GM23338 (cell line): Measurements from ENCODE around the gene KNTC1. TPM values are rescaled to one million over a fixed set of nuclear protein-coding genes. Genes with fewer than 3 reads are reported as not detected.

Source experiments
- ATAC-seq: fragments of 200-7000 bp; cut with Tn5 transposase; 3 replicates; pipeline ENCODE4 v1.9.1; 2020
- DNase-seq: peaks from one replicate; pipeline ENCODE4 v3.0.0-alpha.2; 2015; ENCODE audit warnings: low spot score
- H2AFZ ChIP-seq: fragments of 200-600 bp; sonication (generic); 2 replicates; pipeline ENCODE4 v1.8.0; 2016; ENCODE audit warnings: antibody characterized with exemption, mild to moderate bottlenecking, moderate library complexity
- H3F3A ChIP-seq: fragments of 200-600 bp; sonication (generic); replicated peaks from 2 replicates; pipeline ENCODE4 v1.8.0; 2017; ENCODE audit warnings: antibody characterized with exemption, mixed run types, low read depth
- H3K27ac ChIP-seq: fragments of 200-600 bp; sonication (generic); 2 replicates; pipeline ENCODE4 v1.6.1; 2016; ENCODE audit warnings: low read depth
- H3K27me3 ChIP-seq: fragments of 200-600 bp; sonication (generic); 2 replicates; pipeline ENCODE4 v1.8.0; 2016; ENCODE audit warnings: mild to moderate bottlenecking, mixed run types, moderate library complexity; ENCODE audit not compliant: insufficient read depth
- H3K36me3 ChIP-seq: fragments of 200-600 bp; sonication (generic); 2 replicates; pipeline ENCODE4 v1.8.0; 2016; ENCODE audit warnings: mild to moderate bottlenecking; ENCODE audit not compliant: insufficient read depth
- H3K4me1 ChIP-seq: fragments of 200-600 bp; sonication (generic); 2 replicates; pipeline ENCODE4 v1.8.0; 2016; ENCODE audit warnings: mild to moderate bottlenecking, moderate library complexity; ENCODE audit not compliant: insufficient read depth
- H3K4me2 ChIP-seq: fragments of 200-600 bp; sonication (generic); 2 replicates; pipeline ENCODE4 v1.7.1; 2017; ENCODE audit warnings: mixed run types
- H3K4me3 ChIP-seq: fragments of 200-600 bp; sonication (generic); 2 replicates; pipeline ENCODE4 v1.6.1; 2016; ENCODE audit warnings: mixed run types
- H3K79me2 ChIP-seq: fragments of 200-600 bp; sonication (generic); replicated peaks from 2 replicates; pipeline ENCODE4 v1.8.0; 2017; ENCODE audit warnings: mild to moderate bottlenecking; ENCODE audit not compliant: insufficient read depth
- H3K9me2 ChIP-seq: fragments of 200-600 bp; sonication (generic); 2 replicates; pipeline ENCODE4 v1.8.0; 2017; ENCODE audit not compliant: insufficient read depth
- H4K20me1 ChIP-seq: fragments of 200-600 bp; sonication (generic); replicated peaks from 2 replicates; pipeline ENCODE4 v1.8.0; 2017; ENCODE audit warnings: mild to moderate bottlenecking; ENCODE audit not compliant: insufficient read depth
- H3K27ac Mint-ChIP-seq: 2 replicates; pipeline ENCODE4 v1.8.0; 2020; ENCODE audit warnings: inconsistent platforms, mild to moderate bottlenecking, moderate library complexity, mixed read lengths
- H3K27me3 Mint-ChIP-seq: 3 replicates; pipeline ENCODE4 v1.8.0; 2022; ENCODE audit warnings: low read depth, mild to moderate bottlenecking, moderate library complexity, mixed read lengths, inconsistent platforms; ENCODE audit not compliant: insufficient read depth, poor library complexity
- H3K36me3 Mint-ChIP-seq: 3 replicates; pipeline ENCODE4 v1.8.0; 2021; ENCODE audit warnings: low read depth, mild to moderate bottlenecking, inconsistent platforms, moderate library complexity, mixed read lengths
- H3K4me1 Mint-ChIP-seq: 3 replicates; pipeline ENCODE4 v1.8.0; 2020; ENCODE audit warnings: mild to moderate bottlenecking, inconsistent platforms, mixed read lengths
- H3K4me3 Mint-ChIP-seq: 3 replicates; pipeline ENCODE4 v1.8.0; 2021; ENCODE audit warnings: moderate library complexity, mild to moderate bottlenecking, inconsistent platforms, mixed read lengths
- H3K9me3 Mint-ChIP-seq: 3 replicates; pipeline ENCODE4 v1.8.0; 2020; ENCODE audit warnings: moderate library complexity, mild to moderate bottlenecking, inconsistent platforms, mixed read lengths
- CREB1 ChIP-seq: fragments of 250-450 bp; sonication (Bioruptor Pico); IDR thresholded peaks from 2 replicates; pipeline ENCODE4 v1.5.0; 2020; ENCODE audit warnings: low read depth, mild to moderate bottlenecking, moderate library complexity
- EZH2 ChIP-seq: fragments of 200-600 bp; sonication (generic); IDR thresholded peaks from one replicate; pipeline ENCODE4 v1.8.0; 2017; ENCODE audit warnings: antibody characterized with exemption, mild to moderate bottlenecking, low read depth; ENCODE audit not compliant: unreplicated experiment
- EZH2phosphoT487 ChIP-seq: fragments of 200-600 bp; sonication (generic); IDR thresholded peaks from one replicate; pipeline ENCODE4 v1.8.1; 2018; ENCODE audit warnings: antibody characterized with exemption; ENCODE audit not compliant: unreplicated experiment
- NANOG ChIP-seq: IDR thresholded peaks from 2 replicates; pipeline ENCODE4 v1.6.1; 2016; ENCODE audit warnings: antibody characterized with exemption, borderline replicate concordance
- POLR2AphosphoS5 ChIP-seq: IDR thresholded peaks from 2 replicates; pipeline ENCODE4 v1.6.1; 2016; ENCODE audit warnings: antibody characterized with exemption, low read depth
- STAT1 ChIP-seq: IDR thresholded peaks from one replicate; pipeline ENCODE4 v1.6.1; 2016; ENCODE audit warnings: antibody characterized with exemption; ENCODE audit not compliant: unreplicated experiment
- ZNF114 ChIP-seq: fragments of 250-450 bp; sonication (Bioruptor Pico); IDR thresholded peaks from 2 replicates; pipeline ENCODE4 v1.5.0; 2020; ENCODE audit warnings: mild to moderate bottlenecking, moderate library complexity
- ZNF331 ChIP-seq: fragments of 250-450 bp; sonication (Bioruptor Pico); IDR thresholded peaks from 2 replicates; pipeline ENCODE4 v1.5.0; 2020; ENCODE audit warnings: low read depth, mild to moderate bottlenecking, moderate library complexity
- polyA plus RNA-seq: library from polyadenylated mRNA; unstranded; fragments of >200 nt; fragmentation: Nextera tagmentation; extraction: Ambion mirVana; gene quantifications from 2 replicates; pipeline ENCODE4 v1.2.1, GENCODE V29; 2016
- total RNA-seq: library from RNA; depleted of rRNA; stranded (reverse); fragments of >200 nt; shearing (Covaris generic); gene quantifications from 2 replicates; pipeline ENCODE4 v1.2.3, GENCODE V29; 2014
- TF ChIP-seq, protein P1 (sequence below), 2 experiments: fragments of 200-600 bp in 1 of 2; sonication (generic) in 1 of 2; conservative IDR thresholded peaks; 2 replicates each; pipeline versions ENCODE4 v1.5.1 to v1.6.1; 2016 to 2017; ENCODE audit warnings: antibody characterized with exemption in 2 of 2, low read depth in 2 of 2, mild to moderate bottlenecking in 2 of 2, moderate library complexity in 1 of 2
- TF ChIP-seq, protein P2 (sequence below): IDR thresholded peaks from one replicate; pipeline ENCODE4 v1.6.1; 2018; ENCODE audit warnings: antibody characterized with exemption; ENCODE audit not compliant: unreplicated experiment
- TF ChIP-seq, protein P3 (sequence below): fragments of 250-450 bp; sonication (Bioruptor Pico); IDR thresholded peaks from 2 replicates; pipeline ENCODE4 v1.5.0; 2020; ENCODE audit warnings: mild to moderate bottlenecking, moderate library complexity
- TF ChIP-seq, protein P4 (sequence below): IDR thresholded peaks from 2 replicates; pipeline ENCODE4 v1.6.1; 2016; ENCODE audit warnings: antibody characterized with exemption

The KNTC1 gene
- total and polyA plus RNA-seq, 2 experiments from 2014 or later, result 55.2 to 98.0 TPM

DNA sequence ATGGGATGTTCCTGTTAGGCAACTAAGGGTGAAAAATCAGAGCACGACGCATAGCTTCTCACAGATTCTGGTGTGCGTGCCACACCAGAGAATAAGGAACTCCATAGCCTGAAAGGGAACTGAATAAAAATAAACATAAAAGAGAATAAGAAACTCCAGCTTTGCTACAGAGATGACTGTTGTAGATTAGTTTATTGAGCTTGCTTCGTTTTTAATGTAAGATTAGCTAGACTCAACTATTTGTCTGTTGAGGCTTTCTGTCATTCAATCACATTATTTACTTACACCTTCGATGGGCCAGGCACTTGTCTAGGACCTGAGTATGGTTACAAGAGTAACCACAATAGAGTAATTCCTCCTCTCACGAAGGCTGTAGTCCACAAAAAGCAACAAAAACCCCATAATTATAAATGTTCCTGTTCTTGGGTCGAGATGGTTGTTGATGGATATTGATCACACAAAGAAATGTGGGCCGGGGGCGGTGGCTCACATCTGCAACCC is 25.5 kb upstream of the KNTC1 start:
- Histone ChIP-seq H2AFZ (no peak overlapping the region), H3K4me3 (peak overlapping the region; percentile 78; the same call in 1 of the 2 replicates), H3K79me2 (peaks cover 35% of the 10 kb centered on the region), H3K36me3 (peaks cover 34% of the 10 kb centered on the region), H3F3A (peaks cover 33% of the 10 kb centered on the region), H3K27ac (peak overlapping the region; percentile 85), H3K27me3 (no peaks in the 10 kb centered on the region), H3K4me2 (peak overlapping the region; percentile 48), H3K9me2 (no peaks in the 10 kb centered on the region), H4K20me1 (no peaks in the 10 kb centered on the region; the same call in none of the 2 replicates), H3K4me1 (peaks cover 5% of the 10 kb centered on the region)
- no peak for ATAC-seq
- TF ChIP-seq EZH2 (no peak), CREB1 (CRISPR knock-in tag) (no peak), POLR2AphosphoS5 (no peak), ZNF114 (CRISPR knock-in tag) (no peak), STAT1 (no peak), ZNF331 (CRISPR knock-in tag) (no peak), EZH2phosphoT487 (no peak), NANOG (no peak)
- TF ChIP-seq, protein P1, sequence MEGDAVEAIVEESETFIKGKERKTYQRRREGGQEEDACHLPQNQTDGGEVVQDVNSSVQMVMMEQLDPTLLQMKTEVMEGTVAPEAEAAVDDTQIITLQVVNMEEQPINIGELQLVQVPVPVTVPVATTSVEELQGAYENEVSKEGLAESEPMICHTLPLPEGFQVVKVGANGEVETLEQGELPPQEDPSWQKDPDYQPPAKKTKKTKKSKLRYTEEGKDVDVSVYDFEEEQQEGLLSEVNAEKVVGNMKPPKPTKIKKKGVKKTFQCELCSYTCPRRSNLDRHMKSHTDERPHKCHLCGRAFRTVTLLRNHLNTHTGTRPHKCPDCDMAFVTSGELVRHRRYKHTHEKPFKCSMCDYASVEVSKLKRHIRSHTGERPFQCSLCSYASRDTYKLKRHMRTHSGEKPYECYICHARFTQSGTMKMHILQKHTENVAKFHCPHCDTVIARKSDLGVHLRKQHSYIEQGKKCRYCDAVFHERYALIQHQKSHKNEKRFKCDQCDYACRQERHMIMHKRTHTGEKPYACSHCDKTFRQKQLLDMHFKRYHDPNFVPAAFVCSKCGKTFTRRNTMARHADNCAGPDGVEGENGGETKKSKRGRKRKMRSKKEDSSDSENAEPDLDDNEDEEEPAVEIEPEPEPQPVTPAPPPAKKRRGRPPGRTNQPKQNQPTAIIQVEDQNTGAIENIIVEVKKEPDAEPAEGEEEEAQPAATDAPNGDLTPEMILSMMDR (conservative IDR thresholded peaks at IDR 0.05; ENCODE audit: low read depth in 2 of 2), result no peak
- TF ChIP-seq, protein P2, sequence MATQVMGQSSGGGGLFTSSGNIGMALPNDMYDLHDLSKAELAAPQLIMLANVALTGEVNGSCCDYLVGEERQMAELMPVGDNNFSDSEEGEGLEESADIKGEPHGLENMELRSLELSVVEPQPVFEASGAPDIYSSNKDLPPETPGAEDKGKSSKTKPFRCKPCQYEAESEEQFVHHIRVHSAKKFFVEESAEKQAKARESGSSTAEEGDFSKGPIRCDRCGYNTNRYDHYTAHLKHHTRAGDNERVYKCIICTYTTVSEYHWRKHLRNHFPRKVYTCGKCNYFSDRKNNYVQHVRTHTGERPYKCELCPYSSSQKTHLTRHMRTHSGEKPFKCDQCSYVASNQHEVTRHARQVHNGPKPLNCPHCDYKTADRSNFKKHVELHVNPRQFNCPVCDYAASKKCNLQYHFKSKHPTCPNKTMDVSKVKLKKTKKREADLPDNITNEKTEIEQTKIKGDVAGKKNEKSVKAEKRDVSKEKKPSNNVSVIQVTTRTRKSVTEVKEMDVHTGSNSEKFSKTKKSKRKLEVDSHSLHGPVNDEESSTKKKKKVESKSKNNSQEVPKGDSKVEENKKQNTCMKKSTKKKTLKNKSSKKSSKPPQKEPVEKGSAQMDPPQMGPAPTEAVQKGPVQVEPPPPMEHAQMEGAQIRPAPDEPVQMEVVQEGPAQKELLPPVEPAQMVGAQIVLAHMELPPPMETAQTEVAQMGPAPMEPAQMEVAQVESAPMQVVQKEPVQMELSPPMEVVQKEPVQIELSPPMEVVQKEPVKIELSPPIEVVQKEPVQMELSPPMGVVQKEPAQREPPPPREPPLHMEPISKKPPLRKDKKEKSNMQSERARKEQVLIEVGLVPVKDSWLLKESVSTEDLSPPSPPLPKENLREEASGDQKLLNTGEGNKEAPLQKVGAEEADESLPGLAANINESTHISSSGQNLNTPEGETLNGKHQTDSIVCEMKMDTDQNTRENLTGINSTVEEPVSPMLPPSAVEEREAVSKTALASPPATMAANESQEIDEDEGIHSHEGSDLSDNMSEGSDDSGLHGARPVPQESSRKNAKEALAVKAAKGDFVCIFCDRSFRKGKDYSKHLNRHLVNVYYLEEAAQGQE, result no peak
- TF ChIP-seq, protein P3, sequence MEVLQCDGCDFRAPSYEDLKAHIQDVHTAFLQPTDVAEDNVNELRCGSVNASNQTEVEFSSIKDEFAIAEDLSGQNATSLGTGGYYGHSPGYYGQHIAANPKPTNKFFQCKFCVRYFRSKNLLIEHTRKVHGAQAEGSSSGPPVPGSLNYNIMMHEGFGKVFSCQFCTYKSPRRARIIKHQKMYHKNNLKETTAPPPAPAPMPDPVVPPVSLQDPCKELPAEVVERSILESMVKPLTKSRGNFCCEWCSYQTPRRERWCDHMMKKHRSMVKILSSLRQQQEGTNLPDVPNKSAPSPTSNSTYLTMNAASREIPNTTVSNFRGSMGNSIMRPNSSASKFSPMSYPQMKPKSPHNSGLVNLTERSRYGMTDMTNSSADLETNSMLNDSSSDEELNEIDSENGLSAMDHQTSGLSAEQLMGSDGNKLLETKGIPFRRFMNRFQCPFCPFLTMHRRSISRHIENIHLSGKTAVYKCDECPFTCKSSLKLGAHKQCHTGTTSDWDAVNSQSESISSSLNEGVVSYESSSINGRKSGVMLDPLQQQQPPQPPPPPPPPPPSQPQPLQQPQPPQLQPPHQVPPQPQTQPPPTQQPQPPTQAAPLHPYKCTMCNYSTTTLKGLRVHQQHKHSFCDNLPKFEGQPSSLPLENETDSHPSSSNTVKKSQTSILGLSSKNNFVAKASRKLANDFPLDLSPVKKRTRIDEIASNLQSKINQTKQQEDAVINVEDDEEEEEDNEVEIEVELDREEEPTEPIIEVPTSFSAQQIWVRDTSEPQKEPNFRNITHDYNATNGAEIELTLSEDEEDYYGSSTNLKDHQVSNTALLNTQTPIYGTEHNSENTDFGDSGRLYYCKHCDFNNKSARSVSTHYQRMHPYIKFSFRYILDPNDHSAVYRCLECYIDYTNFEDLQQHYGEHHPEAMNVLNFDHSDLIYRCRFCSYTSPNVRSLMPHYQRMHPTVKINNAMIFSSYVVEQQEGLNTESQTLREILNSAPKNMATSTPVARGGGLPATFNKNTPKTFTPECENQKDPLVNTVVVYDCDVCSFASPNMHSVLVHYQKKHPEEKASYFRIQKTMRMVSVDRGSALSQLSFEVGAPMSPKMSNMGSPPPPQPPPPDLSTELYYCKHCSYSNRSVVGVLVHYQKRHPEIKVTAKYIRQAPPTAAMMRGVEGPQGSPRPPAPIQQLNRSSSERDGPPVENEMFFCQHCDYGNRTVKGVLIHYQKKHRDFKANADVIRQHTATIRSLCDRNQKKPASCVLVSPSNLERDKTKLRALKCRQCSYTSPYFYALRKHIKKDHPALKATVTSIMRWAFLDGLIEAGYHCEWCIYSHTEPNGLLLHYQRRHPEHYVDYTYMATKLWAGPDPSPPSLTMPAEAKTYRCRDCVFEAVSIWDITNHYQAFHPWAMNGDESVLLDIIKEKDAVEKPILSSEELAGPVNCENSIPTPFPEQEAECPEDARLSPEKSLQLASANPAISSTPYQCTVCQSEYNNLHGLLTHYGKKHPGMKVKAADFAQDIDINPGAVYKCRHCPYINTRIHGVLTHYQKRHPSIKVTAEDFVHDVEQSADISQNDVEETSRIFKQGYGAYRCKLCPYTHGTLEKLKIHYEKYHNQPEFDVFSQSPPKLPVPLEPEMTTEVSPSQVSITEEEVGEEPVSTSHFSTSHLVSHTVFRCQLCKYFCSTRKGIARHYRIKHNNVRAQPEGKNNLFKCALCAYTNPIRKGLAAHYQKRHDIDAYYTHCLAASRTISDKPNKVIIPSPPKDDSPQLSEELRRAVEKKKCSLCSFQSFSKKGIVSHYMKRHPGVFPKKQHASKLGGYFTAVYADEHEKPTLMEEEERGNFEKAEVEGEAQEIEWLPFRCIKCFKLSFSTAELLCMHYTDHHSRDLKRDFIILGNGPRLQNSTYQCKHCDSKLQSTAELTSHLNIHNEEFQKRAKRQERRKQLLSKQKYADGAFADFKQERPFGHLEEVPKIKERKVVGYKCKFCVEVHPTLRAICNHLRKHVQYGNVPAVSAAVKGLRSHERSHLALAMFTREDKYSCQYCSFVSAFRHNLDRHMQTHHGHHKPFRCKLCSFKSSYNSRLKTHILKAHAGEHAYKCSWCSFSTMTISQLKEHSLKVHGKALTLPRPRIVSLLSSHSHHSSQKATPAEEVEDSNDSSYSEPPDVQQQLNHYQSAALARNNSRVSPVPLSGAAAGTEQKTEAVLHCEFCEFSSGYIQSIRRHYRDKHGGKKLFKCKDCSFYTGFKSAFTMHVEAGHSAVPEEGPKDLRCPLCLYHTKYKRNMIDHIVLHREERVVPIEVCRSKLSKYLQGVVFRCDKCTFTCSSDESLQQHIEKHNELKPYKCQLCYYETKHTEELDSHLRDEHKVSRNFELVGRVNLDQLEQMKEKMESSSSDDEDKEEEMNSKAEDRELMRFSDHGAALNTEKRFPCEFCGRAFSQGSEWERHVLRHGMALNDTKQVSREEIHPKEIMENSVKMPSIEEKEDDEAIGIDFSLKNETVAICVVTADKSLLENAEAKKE, result no peak
- TF ChIP-seq, protein P4, sequence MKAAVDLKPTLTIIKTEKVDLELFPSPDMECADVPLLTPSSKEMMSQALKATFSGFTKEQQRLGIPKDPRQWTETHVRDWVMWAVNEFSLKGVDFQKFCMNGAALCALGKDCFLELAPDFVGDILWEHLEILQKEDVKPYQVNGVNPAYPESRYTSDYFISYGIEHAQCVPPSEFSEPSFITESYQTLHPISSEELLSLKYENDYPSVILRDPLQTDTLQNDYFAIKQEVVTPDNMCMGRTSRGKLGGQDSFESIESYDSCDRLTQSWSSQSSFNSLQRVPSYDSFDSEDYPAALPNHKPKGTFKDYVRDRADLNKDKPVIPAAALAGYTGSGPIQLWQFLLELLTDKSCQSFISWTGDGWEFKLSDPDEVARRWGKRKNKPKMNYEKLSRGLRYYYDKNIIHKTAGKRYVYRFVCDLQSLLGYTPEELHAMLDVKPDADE, result no peak
- DNase-seq, result no peak
- Mint-ChIP-seq H3K9me3 (no peaks in the 10 kb centered on the region), H3K4me1 (peaks cover 20% of the 10 kb centered on the region), H3K4me3 (peak overlapping the region; percentile 98; the same call in 2 of the 3 replicates), H3K36me3 (peaks cover 69% of the 10 kb centered on the region), H3K27me3 (peaks cover 13% of the 10 kb centered on the region), H3K27ac (peak overlapping the region; percentile 99)
